Stimulated activated CD4-positive, alpha-beta T cell treated with anti-CD3 and anti-CD28 coated beads, Interleukin-12 subunit alpha, Interleukin-12 subunit beta, amount 100 ng/mL, for 4 hours (primary cell): Measurements from ENCODE around the gene MYH3.
"Not testable (repeated sequence)": the region's sequence is repeated elsewhere in the genome, so short reads cannot be mapped to it uniquely, and the experiment has no call there.

Experiments
- DNase-seq: peaks from one replicate; pipeline ENCODE4 v3.0.0-alpha.2; 2020

MYH3 gene

GRCh38 chr17:10657148-10657547, at the start of gene MYH3:
Gene MYH3, minus strand, starts transcription at chr17:10657309. Its CDS starts 2,245 bp downstream, at chr17:10655064.
- DNase-seq: no peak

GRCh38 chr17:10705727-10706126, 48.6 kb upstream of the MYH3 start:
- no peak for DNase-seq

GRCh38 chr17:10702574-10702973, 45.5 kb upstream of the MYH3 start:
- no peak for DNase-seq

- no peak for DNase-seq
These were observed 42.7 kb upstream of the MYH3 start for GRCh38 chr17:10699856-10700255.

GRCh38 chr17:10698096-10698818, 41.1 kb upstream of the MYH3 start:
- no peak for DNase-seq

- peak; percentile 85 for DNase-seq
These were observed 40.3 kb upstream of the MYH3 start, which contains the start of the genes ADPRM and SCO1 for GRCh38 chr17:10697092-10698081. Gene ADPRM, plus strand, starts transcription at chr17:10697594. Its CDS starts 7,333 bp downstream, at chr17:10704927. Gene SCO1, minus strand, starts transcription at chr17:10697533. Its CDS starts 26 bp downstream, at chr17:10697507.

GRCh38 chr17:10695875-10696407, 38.8 kb upstream of the MYH3 start:
- DNase-seq: not testable (repeated sequence)

GRCh38 chr17:10687499-10687898, 30.4 kb upstream of the MYH3 start:
- no peak for DNase-seq

- no peak for DNase-seq
These were observed 26.7 kb upstream of the MYH3 start for GRCh38 chr17:10683853-10684252.

GRCh38 chr17:10681866-10682446, 24.8 kb upstream of the MYH3 start:
- DNase-seq: no peak

- no peak for DNase-seq
These were observed 17.6 kb upstream of the MYH3 start for GRCh38 chr17:10674704-10675103.

- DNase-seq: no peak
These were observed 16.2 kb upstream of the MYH3 start for GRCh38 chr17:10673312-10673711.

- DNase-seq: no peak
These were observed 11.7 kb upstream of the MYH3 start for GRCh38 chr17:10668775-10669174.

GRCh38 chr17:10666906-10667305, 9.8 kb upstream of the MYH3 start:
- no peak for DNase-seq

- DNase-seq: no peak
These were observed 7.5 kb upstream of the MYH3 start for GRCh38 chr17:10664571-10664970.

- no peak for DNase-seq
These were observed 6.1 kb upstream of the MYH3 start for GRCh38 chr17:10663231-10663630.

- no peak for DNase-seq
These were observed 4.3 kb upstream of the MYH3 start for GRCh38 chr17:10661437-10661836.

- DNase-seq: no peak
These were observed 770 bp upstream of the MYH3 start for GRCh38 chr17:10657879-10658278.

GRCh38 chr17:10653987-10654386, 3.1 kb downstream of the MYH3 start:
- DNase-seq: no peak

- DNase-seq: no peak
These were observed 4.0 kb downstream of the MYH3 start for GRCh38 chr17:10652984-10653659.

GRCh38 chr17:10651927-10652326, 5.2 kb downstream of the MYH3 start:
- no peak for DNase-seq

GRCh38 chr17:10649602-10650001, 7.5 kb downstream of the MYH3 start:
- no peak for DNase-seq
